NCI-H2196 (cell line): ENCODE measurements around the gene BRWD1.

Source experiments
- DNase-seq: peaks from one replicate; lab custom pipeline; 2025; ENCODE audit not compliant: unreplicated experiment; lab: John Stamatoyannopoulos, UW

The BRWD1 gene

GRCh38 chr21:39204134-39204533 lies 109.3 kb downstream of the BRWD1 start:
- no peak for DNase-seq

GRCh38 chr21:39198800-39199199 lies 114.6 kb downstream of the BRWD1 start:
- DNase-seq, result no peak

GRCh38 chr21:39197448-39198233 lies 115.8 kb downstream of the BRWD1 start:
- no peak for DNase-seq

- no peak for DNase-seq
Measured at GRCh38 chr21:39196838-39197237, 116.6 kb downstream of the BRWD1 start.

GRCh38 chr21:39196310-39196709 lies 117.1 kb downstream of the BRWD1 start:
- no peak for DNase-seq

- no peak for DNase-seq
Measured at GRCh38 chr21:39193380-39193779, 120.1 kb downstream of the BRWD1 start.

GRCh38 chr21:39189857-39190604 lies 123.4 kb downstream of the BRWD1 start:
- no peak for DNase-seq

- DNase-seq, result no peak
Measured at GRCh38 chr21:39188521-39189139, 124.8 kb downstream of the BRWD1 start.

GRCh38 chr21:39187141-39187540 lies 126.3 kb downstream of the BRWD1 start:
- DNase-seq, result no peak

- no peak for DNase-seq
Measured at GRCh38 chr21:39186676-39187075, 126.8 kb downstream of the BRWD1 start.

- no peak for DNase-seq
Measured at GRCh38 chr21:39185157-39185556, 128.3 kb downstream of the BRWD1 start.

GRCh38 chr21:39184050-39184980 lies 129.1 kb downstream of the BRWD1 start:
- DNase-seq, result no peak

GRCh38 chr21:39183272-39184049 lies 130.0 kb downstream of the BRWD1 start, which contains the start of gene PSMG1:
Gene PSMG1, minus strand, starts transcription at chr21:39183451. Its CDS starts 66 bp downstream, at chr21:39183385.
- DNase-seq, result peak; percentile 95

GRCh38 chr21:39182484-39183271 lies 130.8 kb downstream of the BRWD1 start:
- DNase-seq, result no peak

- DNase-seq, result no peak
Measured at GRCh38 chr21:39182016-39182415, 131.4 kb downstream of the BRWD1 start.

- no peak for DNase-seq
Measured at GRCh38 chr21:39181205-39181818, 132.1 kb downstream of the BRWD1 start.

- no peak for DNase-seq
Measured at GRCh38 chr21:39180429-39181019, 132.9 kb downstream of the BRWD1 start.

GRCh38 chr21:39178421-39178820 lies 135.0 kb downstream of the BRWD1 start:
- no peak for DNase-seq
